ENCODE data around the gene ADORA2B.
A peak's percentile ranks its signal among the peaks of the same experiment; 100 is the strongest.
"Not testable (repeated sequence)": the region's sequence is repeated elsewhere in the genome, so short reads cannot be mapped to it uniquely, and the experiment has no call there.

The ADORA2B gene

DNA sequence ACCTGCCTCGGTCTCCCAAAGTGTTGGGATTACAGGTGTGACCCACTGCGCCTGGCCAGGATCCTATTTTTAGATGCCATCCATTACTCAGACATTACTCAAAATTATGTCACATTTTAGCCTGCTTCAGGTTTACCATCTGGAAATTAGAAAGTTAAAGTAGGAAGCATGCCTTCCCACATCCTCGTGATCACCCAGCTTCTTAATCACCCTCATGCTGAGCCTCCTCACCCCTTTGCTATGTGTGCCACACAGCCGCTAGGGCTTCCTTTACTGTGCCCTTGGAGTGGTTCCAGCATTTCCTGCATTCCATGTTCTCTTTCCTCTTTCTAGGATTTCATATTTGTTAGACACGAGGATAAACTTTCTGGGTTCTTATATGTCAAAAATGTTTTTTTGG lies 9.3 kb downstream of the ADORA2B start:
- no peak for DNase-seq (ENCODE audit: low read depth in 2 of 2)

- no peak for DNase-seq (ENCODE audit: low read depth in 2 of 2)
Observed at GRCh38 chr17:15955793-15956541, 11.0 kb downstream of the ADORA2B start.

- peak in 1 of 2 donors; percentile 18 for DNase-seq (ENCODE audit: low read depth in 2 of 2)
Observed at GRCh38 chr17:15957206-15957605, 12.3 kb downstream of the ADORA2B start.

GRCh38 chr17:15957608-15958307 lies 12.8 kb downstream of the ADORA2B start:
- no peak for DNase-seq (ENCODE audit: low read depth in 2 of 2)

GRCh38 chr17:15958484-15958854 lies 13.5 kb downstream of the ADORA2B start:
- no peak for DNase-seq (ENCODE audit: low read depth in 2 of 2)

- DNase-seq (ENCODE audit: low read depth in 2 of 2) = no peak
Observed at GRCh38 chr17:15963670-15964110, 18.8 kb downstream of the ADORA2B start.

- no peak for DNase-seq (ENCODE audit: low read depth in 2 of 2)
Observed at GRCh38 chr17:15965528-15965927, 20.6 kb downstream of the ADORA2B start.

- DNase-seq (ENCODE audit: low read depth in 2 of 2) = no peak
Observed at GRCh38 chr17:15966183-15966878, 21.4 kb downstream of the ADORA2B start.

- DNase-seq (ENCODE audit: low read depth in 2 of 2) = no peak
Observed at GRCh38 chr17:15966879-15967248, 21.9 kb downstream of the ADORA2B start.

GRCh38 chr17:15967706-15968399 lies 22.9 kb downstream of the ADORA2B start:
- DNase-seq (ENCODE audit: low read depth in 2 of 2) = no peak

- DNase-seq (ENCODE audit: low read depth in 2 of 2) = no peak
Observed at GRCh38 chr17:15969463-15969862, 24.5 kb downstream of the ADORA2B start.

DNA sequence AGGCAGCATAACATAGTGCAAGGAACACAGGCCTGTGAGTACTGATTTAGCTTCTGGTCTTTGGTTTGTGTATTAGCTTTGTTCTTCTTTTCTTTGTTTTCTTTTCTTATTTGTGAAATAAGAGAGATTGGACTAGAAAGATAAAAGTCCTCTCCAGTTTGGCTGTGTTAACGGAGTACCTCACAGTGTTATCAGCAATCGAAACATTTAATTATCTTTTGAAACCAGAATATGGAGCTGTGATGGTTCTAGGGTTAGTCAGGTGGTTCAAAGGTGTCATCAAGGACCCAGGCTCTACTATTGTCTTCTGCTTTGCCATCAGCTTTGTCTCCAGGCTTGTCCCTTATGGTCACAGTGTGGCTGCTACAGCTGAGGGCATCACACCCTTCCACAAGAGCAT lies 25.6 kb downstream of the ADORA2B start:
- no peak for DNase-seq (ENCODE audit: low read depth in 2 of 2)

DNA sequence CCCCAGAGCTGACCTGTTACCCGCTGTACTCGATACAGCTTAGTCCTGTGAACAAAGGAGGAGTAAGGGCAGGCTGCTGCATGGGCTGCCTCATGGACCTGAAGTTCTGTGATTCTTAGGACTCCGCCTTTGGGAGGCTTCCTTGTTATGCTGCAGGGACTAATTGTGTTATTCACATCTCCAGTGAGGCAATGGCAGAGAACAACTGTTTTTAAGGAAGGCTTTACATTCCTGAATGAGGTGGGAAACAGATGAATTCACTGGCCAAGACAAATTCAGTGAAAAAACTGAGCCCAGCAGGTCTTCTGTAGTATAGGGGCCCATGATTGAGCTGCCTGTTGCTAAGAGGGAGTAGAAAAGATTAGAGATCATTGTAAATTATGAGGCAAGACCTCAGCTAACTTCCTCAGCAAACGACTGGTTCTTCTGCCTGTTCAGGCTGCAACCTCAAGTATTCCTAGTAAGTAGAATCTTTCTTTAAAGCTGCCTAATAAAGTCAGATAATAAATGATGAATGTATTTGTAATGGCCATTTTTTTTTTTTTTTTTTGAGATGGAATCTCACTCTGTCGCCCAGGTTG lies 26.3 kb downstream of the ADORA2B start:
- no peak for DNase-seq (ENCODE audit: low read depth in 2 of 2)

DNA sequence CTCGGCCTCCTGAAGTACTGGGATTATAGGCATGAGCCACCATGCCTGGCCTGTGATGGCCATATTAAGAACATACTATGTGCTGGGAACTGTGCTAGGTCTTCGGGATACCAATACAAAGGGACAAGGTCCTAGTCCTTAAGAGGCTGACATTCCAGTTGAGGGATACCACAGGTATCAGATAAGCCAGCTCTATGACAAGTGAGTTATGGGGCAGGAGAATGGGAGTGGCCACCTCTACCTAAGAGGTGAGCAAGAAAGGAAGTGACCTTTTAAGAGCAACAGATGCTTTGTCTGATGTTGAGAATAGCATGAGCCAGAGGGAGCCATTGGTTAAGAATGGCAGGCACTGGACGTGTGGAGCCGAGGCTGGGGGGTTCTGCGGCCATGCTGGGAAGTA lies 27.0 kb downstream of the ADORA2B start:
- DNase-seq (ENCODE audit: low read depth in 2 of 2) = no peak

DNA sequence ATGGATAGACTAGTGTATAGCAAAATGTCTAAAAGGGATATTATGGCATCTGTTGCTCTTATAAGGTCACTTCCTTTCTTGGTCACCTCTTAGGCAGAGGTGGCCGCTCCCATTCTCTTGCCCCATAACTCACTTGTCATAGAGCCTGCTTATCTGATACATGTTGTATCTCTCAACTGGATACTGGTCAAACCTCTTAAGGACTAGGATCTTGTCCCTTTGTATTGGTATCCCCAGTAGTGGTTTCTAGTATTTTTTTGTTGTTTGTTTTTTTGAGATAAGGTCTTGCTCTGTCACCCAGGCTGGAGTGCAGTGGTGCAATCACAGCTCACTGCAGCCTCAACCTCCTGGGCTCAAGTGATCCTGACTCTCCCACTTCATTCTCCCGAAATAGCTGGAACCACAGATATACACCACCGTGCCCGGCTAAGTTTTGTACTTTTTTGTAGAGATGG lies 27.6 kb downstream of the ADORA2B start:
- no peak for DNase-seq (ENCODE audit: low read depth in 2 of 2)

DNA sequence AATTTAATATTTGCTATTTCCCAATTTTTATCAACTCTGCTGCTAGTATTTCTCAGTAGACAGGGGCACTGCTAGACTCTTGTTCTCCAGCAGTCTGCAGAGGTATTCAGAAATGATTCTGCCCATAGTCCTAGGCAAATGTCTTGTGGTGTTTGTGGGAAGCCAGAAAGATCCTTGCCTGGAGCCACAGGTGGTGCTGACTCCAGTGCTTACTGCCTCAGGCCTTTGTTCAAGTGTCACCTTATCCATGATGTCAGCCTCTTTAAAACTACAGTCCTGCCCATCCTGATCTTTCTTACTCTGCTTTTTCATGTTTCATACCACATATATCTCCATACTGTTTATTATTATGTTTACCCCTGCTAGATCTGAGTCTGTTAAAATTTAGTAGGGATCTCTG lies 28.1 kb downstream of the ADORA2B start:
- DNase-seq (ENCODE audit: low read depth in 2 of 2) = no peak

GRCh38 chr17:15973834-15974233 lies 28.9 kb downstream of the ADORA2B start:
- DNase-seq (ENCODE audit: low read depth in 2 of 2) = no peak

GRCh38 chr17:15977894-15978293 lies 33.0 kb downstream of the ADORA2B start:
- DNase-seq (ENCODE audit: low read depth in 2 of 2) = no peak

DNA sequence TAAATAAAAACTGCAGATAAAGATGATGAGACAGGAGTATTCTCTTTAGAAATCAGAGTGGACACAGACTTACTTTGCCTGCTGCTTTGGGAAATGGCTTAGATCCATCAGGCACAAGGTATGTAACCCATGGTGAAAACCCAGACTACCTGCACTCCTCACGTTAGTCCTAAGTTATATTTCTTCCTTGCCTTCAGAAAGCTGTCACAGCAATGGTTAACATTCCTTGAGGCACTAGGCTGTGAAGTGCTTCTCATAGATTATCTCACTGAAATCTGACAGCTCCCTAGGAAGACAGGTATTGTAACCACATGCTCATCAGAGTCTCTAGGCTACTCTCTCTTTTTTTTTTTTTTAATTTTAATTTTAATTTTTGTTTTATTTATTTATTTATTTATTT lies 33.7 kb downstream of the ADORA2B start:
- no peak for DNase-seq (ENCODE audit: low read depth in 2 of 2)

DNA sequence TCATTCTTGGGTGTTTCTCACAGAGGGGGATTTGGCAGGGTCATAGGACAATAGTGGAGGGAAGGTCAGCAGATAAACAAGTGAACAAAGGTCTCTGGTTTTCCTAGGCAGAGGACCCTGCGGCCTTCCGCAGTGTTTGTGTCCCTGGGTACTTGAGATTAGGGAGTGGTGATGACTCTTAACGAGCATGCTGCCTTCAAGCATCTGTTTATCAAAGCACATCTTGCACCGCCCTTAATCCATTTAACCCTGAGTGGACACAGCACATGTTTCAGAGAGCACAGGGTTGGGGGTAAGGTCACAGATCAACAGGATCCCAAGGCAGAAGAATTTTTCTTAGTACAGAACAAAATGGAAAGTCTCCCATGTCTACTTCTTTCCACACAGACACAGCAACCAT lies 34.1 kb downstream of the ADORA2B start:
- not testable (repeated sequence) for DNase-seq (ENCODE audit: low read depth in 2 of 2)

GRCh38 chr17:15981208-15981607 lies 36.3 kb downstream of the ADORA2B start:
- DNase-seq (ENCODE audit: low read depth in 2 of 2) = no peak
